GM10847 (cell line): ENCODE results near the gene CTU2.

Experiments used
- POLR2A ChIP-seq: IDR thresholded peaks from 2 replicates; pipeline ENCODE4 v1.6.1; 2011; ENCODE audit not compliant: insufficient read length; ENCODE audit errors: extremely low read depth

Gene CTU2

GRCh38 chr16:88713568-88714419 lies 7.5 kb downstream of the CTU2 start:
- no peak for TF ChIP-seq POLR2A

- no peak for TF ChIP-seq POLR2A
Measured at GRCh38 chr16:88714420-88715302, 8.4 kb downstream of the CTU2 start.

- no peak for TF ChIP-seq POLR2A
Measured at GRCh38 chr16:88715312-88716190, 9.2 kb downstream of the CTU2 start.

- no peak for TF ChIP-seq POLR2A
Measured at GRCh38 chr16:88716201-88716600, 9.9 kb downstream of the CTU2 start.

DNA sequence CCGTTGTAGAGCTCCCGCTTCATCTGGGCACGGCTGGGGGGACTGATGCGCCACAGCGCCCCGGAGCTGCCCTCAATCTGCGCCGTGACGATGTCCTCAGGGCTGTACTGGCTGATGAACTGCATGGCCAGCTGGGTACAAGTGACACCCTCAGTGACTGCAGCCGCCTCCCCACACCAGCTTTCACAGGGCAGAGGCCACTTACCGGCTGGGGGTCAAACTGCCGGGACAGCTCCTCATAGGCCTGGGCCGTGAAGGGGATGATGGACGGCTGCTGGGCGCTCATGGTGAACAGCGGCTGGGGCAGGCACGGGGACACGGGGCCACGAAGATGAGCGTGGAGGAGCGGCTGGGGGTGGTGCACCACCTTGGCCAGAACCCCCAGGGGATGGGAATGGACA lies 10.3 kb downstream of the CTU2 start:
- no peak for TF ChIP-seq POLR2A

DNA sequence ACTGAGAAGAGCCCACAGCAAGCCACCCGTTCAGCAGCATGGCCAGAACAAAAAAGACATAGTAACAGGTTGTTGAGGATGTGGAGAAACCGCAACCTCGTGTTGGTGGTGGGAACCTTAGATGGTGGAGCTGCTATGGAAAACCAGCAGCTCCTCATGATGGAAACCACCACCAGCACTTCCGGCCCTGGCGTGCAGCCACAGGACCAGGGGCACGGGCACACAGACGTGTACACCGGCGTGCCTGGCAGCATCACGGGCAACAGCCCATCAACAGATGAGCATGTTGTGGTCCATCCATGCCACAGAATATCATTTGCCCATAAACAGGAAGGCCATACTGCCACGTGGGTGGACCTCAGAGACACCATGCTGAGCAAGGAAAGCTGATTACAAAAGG lies 11.9 kb downstream of the CTU2 start:
- no peak for TF ChIP-seq POLR2A

DNA sequence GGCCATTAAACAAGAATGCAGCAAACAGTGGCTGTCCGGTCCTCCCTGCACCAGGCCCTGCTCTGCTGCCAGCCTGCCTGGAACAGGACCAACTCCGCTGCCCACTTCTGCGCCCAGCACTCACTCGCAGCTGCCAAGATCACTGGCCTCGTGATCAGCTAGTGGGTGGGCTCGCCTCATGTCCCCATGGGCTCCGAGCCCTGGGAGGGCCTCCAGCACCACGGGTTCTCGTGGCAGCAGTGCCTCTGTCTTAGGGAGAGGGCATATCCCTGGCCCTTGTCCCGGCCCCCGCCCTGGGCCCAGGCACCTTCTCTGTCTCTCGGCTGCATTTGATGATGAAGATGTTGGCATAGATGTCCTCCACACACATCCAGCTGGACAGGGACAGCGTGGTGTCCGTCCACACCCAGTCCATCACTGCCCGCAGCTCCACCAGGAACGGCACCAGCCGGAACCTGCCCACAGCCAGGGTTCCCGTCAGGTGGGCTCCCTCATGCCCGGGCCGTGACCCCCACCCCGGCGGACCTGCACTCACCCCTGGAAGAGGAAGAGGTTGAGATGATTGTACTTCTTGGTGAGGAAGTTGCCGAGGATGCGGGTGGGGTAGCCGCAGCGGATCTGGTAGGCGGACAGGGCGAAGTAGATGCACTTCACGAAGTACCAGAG lies 13.1 kb downstream of the CTU2 start:
- TF ChIP-seq POLR2A = no peak

DNA sequence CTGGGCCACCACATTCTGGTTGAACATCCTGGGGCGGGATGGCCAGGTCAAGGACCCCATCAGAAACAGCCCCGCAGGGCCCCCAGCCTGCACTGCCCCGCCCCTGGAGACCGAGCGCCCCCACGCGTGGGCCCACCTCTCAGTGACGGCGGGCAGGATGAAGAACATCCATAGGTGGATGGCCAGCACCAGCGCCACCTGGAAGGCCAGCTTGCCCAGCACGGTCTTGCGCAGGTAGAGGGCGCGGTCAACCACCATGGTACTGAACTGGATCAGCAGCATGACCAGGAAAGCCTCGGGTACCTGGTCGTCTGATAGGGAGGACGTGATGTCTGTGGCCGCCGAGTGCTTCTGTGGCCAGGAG lies 13.6 kb downstream of the CTU2 start:
- no peak for TF ChIP-seq POLR2A

GRCh38 chr16:88720396-88720970 lies 14.2 kb downstream of the CTU2 start:
- no peak for TF ChIP-seq POLR2A

GRCh38 chr16:88721236-88721635 lies 14.9 kb downstream of the CTU2 start:
- TF ChIP-seq POLR2A = no peak

GRCh38 chr16:88721815-88722755 lies 15.8 kb downstream of the CTU2 start:
- no peak for TF ChIP-seq POLR2A

DNA sequence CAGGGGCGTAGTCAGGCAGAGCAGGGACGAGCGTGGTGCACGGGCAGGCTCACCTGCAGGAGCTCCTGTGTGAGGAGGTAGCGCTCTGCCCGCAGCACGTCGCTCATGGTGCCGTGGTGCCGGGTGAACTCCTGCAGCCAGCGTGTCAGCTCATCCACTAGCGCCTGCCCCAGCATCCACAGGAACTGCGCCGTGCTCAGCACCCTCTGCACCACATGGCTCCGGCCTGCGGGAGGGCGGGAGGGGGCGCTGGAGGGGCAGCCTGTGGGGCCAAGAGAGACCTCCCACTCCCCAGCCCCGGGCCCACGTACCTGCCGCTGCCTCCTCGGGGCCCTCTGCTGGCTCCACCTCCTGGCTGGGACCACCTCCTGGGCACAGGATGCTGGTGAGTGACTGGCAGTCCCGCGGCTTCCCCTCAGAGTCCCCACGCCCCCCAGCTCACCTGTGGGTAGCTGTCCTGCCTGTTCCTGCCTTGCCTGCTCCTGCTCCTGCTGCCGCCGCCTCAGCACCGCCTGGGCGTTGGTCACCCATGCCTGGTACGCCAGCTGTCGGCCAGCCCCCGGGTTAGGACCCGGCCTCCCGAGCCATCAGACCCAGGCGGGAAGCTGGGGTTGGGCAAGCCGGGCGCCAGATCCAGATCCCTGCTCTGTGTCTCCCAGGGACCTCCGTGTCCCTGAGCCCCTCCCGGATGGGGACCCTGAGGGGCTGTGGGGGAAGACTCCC lies 16.6 kb downstream of the CTU2 start:
- no peak for TF ChIP-seq POLR2A

DNA sequence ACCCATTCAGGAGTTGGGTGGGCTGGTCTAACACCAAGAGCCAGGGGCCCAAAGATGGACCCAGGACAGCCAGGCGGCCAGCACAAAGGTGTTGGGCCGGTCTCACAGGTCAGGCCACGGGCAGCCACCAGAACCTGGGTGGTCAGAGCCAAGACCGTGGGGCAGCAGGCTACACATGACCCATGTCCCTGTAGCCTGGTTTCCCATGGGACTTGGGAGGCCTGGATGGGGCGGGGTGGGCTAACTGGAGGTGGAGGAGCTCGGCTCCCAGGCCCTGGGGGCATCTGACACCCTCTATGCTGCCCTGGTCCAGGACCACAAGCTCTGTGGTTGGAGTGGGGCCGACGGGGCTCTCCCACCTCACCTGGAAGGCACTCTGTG lies 17.2 kb downstream of the CTU2 start:
- TF ChIP-seq POLR2A = no peak
